GM12878 (cell line): ENCODE measurements around the gene SOCS4. TPM values are rescaled to one million over a fixed set of nuclear protein-coding genes. Genes with fewer than 3 reads are reported as not detected.
A peak's percentile ranks its signal among the peaks of the same experiment; 100 is the strongest.

Experiments
- CBFB ChIP-seq: IDR thresholded peaks from 2 replicates; pipeline ENCODE4 v1.6.1; 2016; ENCODE audit warnings: antibody characterized with exemption, low read depth
- CBX3 ChIP-seq: fragments of 200-600 bp; sonication (generic); IDR thresholded peaks from 2 replicates; pipeline ENCODE4 v1.6.1; 2016; ENCODE audit warnings: low read depth, borderline replicate concordance
- CBX5 ChIP-seq: sonication (generic); IDR thresholded peaks from 2 replicates; pipeline ENCODE4 v1.6.1; 2016; ENCODE audit warnings: low read depth, moderate library complexity, mild to moderate bottlenecking, inconsistent platforms
- CEBPB ChIP-seq, 2 experiments: fragments of 150-350 bp in 1 of 2; IDR thresholded peaks; 2 replicates each; pipeline ENCODE4 v1.6.1; 2012 to 2014; ENCODE audit warnings: low read depth in 2 of 2, low read length in 2 of 2, borderline replicate concordance in 1 of 2, inconsistent platforms in 1 of 2
- FOXK2 ChIP-seq: fragments of 450-650 bp; IDR thresholded peaks from 2 replicates; pipeline ENCODE4 v1.6.1; 2017; ENCODE audit warnings: mild to moderate bottlenecking, moderate library complexity
- HCFC1 ChIP-seq: fragments of 150-350 bp; IDR thresholded peaks from 2 replicates; pipeline ENCODE4 v1.6.1; 2014; ENCODE audit warnings: low read length
- KLF5 ChIP-seq: fragments of 450-650 bp; IDR thresholded peaks from 2 replicates; pipeline ENCODE4 v1.6.1; 2014; ENCODE audit warnings: mild to moderate bottlenecking; ENCODE audit not compliant: partially characterized antibody
- MYC ChIP-seq: IDR thresholded peaks from 2 replicates; pipeline ENCODE4 v1.6.1; 2011; ENCODE audit warnings: mild to moderate bottlenecking, low read length, moderate library complexity, inconsistent platforms; ENCODE audit not compliant: insufficient read depth, insufficient replicate concordance, insufficient read length, severe bottlenecking
- NKRF ChIP-seq: fragments of 450-650 bp; conservative IDR thresholded peaks from 2 replicates; pipeline ENCODE4 v1.6.1; 2017; ENCODE audit warnings: mild to moderate bottlenecking, moderate library complexity
- NR2F1 ChIP-seq: fragments of 450-650 bp; conservative IDR thresholded peaks from 2 replicates; pipeline ENCODE4 v1.6.1; 2017; ENCODE audit warnings: mild to moderate bottlenecking
- PBX3 ChIP-seq: IDR thresholded peaks from 2 replicates; pipeline ENCODE4 v1.6.1; 2011; ENCODE audit warnings: mild to moderate bottlenecking, low read depth, low read length, moderate library complexity; ENCODE audit not compliant: insufficient replicate concordance
- PKNOX1 ChIP-seq: fragments of 450-650 bp; IDR thresholded peaks from 2 replicates; pipeline ENCODE4 v1.6.1; 2016; ENCODE audit warnings: mild to moderate bottlenecking
- PML ChIP-seq: IDR thresholded peaks from 2 replicates; pipeline ENCODE4 v1.6.1; 2012; ENCODE audit warnings: low read length, inconsistent platforms
- POLR2AphosphoS2 ChIP-seq: IDR thresholded peaks from 2 replicates; pipeline ENCODE4 v1.6.1; 2011; ENCODE audit warnings: low read depth, mild to moderate bottlenecking, low read length, improper control_type of control experiment, moderate library complexity
- PRDM15 ChIP-seq: fragments of 450-650 bp; formaldehyde crosslinking; IDR thresholded peaks from 2 replicates; pipeline ENCODE4 v1.4.0; 2020; ENCODE audit warnings: mild to moderate bottlenecking, moderate library complexity
- RELA ChIP-seq: fragments of 450-650 bp; IDR thresholded peaks from 2 replicates; pipeline ENCODE4 v1.8.0; 2014; ENCODE audit warnings: borderline replicate concordance; ENCODE audit not compliant: partially characterized antibody
- REST ChIP-seq: IDR thresholded peaks from 2 replicates; pipeline ENCODE4 v1.6.1; 2012; ENCODE audit warnings: mild to moderate bottlenecking, low read depth, low read length
- TCF12 ChIP-seq: IDR thresholded peaks from 2 replicates; pipeline ENCODE4 v1.6.1; 2011; ENCODE audit warnings: low read depth, mild to moderate bottlenecking, low read length
- polyA plus RNA-seq, 11 experiments: library from polyadenylated mRNA; depleted of rRNA in 4 of 11; unstranded in 6 of 11; stranded (reverse) in 5 of 11; fragments of >200 nt; fragmentation: Nextera tagmentation in 4 of 11; fragmentation: Illumina TruSeq in 1 of 11; extraction: Ambion mirVana in 4 of 11; extraction: Trizol in 1 of 11; gene quantifications; 1 replicate in 1 of 11; 2 replicates in 10 of 11; pipeline versions ENCODE4 v1.2.1 to v1.2.3, GENCODE V29; 2011 to 2016; ENCODE audit warnings: inconsistent platforms in 2 of 11, missing spikeins in 2 of 11, low read depth in 1 of 11
- total RNA-seq, 4 experiments: library from RNA; depleted of rRNA in 3 of 4; stranded (reverse); fragments of >200 nt in 3 of 4; fragmentation: Illumina TruSeq in 1 of 4; extraction: Trizol in 1 of 4; gene quantifications; 2 replicates each; pipeline versions ENCODE4 v1.2.1 to v1.2.3, GENCODE V29; 2013 to 2021

Gene SOCS4
- total and polyA plus RNA-seq, 10 of the 15 experiments (the other 5 are each of a cell fraction or from before 2014, with no cell fraction given) = 5.7 to 31.5 (median 20.8) TPM

DNA sequence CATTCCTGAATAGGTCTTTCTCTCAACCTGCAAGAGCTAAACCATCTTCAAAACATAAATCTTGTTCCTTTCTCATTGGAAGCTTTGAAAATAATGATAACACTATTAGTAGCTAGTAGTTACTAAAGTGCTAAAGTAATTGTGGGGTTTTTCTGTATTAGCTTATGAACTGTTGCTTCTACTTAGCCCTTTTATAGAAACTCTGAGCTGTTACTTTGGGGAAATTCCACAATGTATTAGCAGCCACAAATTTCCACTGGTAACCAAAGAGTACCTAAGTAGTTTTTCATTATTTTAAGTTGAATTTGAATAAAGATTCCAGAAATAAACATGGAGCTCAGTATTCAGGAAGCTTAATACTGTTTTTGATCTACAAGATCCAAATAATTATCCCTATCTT lies 18.1 kb downstream of the SOCS4 start (continued):
- TF ChIP-seq RELA (no peak), CBX5 (no peak), CBFB (no peak), TCF12 (no peak), NKRF (no peak), PKNOX1 (no peak), MYC (no peak), KLF5 (no peak), PRDM15 (CRISPR knock-in tag) (no peak), FOXK2 (no peak), HCFC1 (no peak), REST (no peak), PML (0 out of 2 replicates have a peak, but pooled peaks have one; percentile 23), CEBPB (IDR thresholded peaks at IDR 0.05; ENCODE audit: borderline replicate concordance in 1 of 2, low read depth in 2 of 2, low read length in 2 of 2) (no peak), POLR2AphosphoS2 (no peak), CBX3 (no peak), PBX3 (no peak), NR2F1 (no peak)
